H1 (cell line): Measurements from ENCODE around the gene NDRG2. TPM values are rescaled to one million over a fixed set of nuclear protein-coding genes. Genes with fewer than 3 reads are reported as not detected.

Experiments
- BACH1 ChIP-seq: IDR thresholded peaks from 2 replicates; pipeline ENCODE4 v1.6.1; 2012; ENCODE audit warnings: low read length, improper control_type of control experiment
- HDAC6 ChIP-seq: IDR thresholded peaks from one replicate; pipeline ENCODE4 v1.7.1; 2012; ENCODE audit warnings: low read depth, mild to moderate bottlenecking, inconsistent platforms, low read length, moderate library complexity
- NANOG ChIP-seq: IDR thresholded peaks from 2 replicates; pipeline ENCODE4 v1.6.1; 2011; ENCODE audit warnings: low read length, low read depth, mild to moderate bottlenecking, inconsistent platforms; ENCODE audit not compliant: insufficient read depth, poor library complexity, severe bottlenecking
- RXRA ChIP-seq: IDR thresholded peaks from 2 replicates; pipeline ENCODE4 v1.6.1; 2011; ENCODE audit warnings: low read depth, mild to moderate bottlenecking, low read length, moderate library complexity; ENCODE audit not compliant: insufficient read depth
- SP4 ChIP-seq: IDR thresholded peaks from 2 replicates; pipeline ENCODE4 v1.6.1; 2012; ENCODE audit warnings: low read length, inconsistent platforms
- polyA plus RNA-seq, 7 experiments: library from polyadenylated mRNA; depleted of rRNA in 3 of 7; stranded (reverse) in 5 of 7; unstranded in 2 of 7; fragments of >200 nt in 5 of 7; fragments of 200-250 nt in 2 of 7; gene quantifications; 1 replicate in 5 of 7; 2 replicates in 1 of 7; 4 replicates in 1 of 7; pipeline versions ENCODE4 v1.2.1 to v1.2.3, GENCODE V29; 2011 to 2013; ENCODE audit warnings: missing spikeins in 2 of 7, mixed read lengths in 2 of 7
- total RNA-seq: library from RNA; stranded (reverse); fragmentation: NEBNext Ultra II Directional; extraction: Animal tissue kit (Norgen Biotek cat#: 25700); gene quantifications from 2 replicates; pipeline ENCODE4 v1.2.1, GENCODE V29; 2021

The NDRG2 gene
- total and polyA plus RNA-seq, 2 of the 8 experiments (the other 6 are each of a cell fraction or from before 2014, with no cell fraction given), result 29.9 to 48.6 TPM

- TF ChIP-seq RXRA, result no peak
- TF ChIP-seq BACH1, result no peak
- TF ChIP-seq HDAC6, result no peak
- TF ChIP-seq NANOG, result no peak
- no peak for TF ChIP-seq SP4
These were observed 34.0 kb upstream of the NDRG2 start (continued) for GRCh38 chr14:21058903-21059302.
